Fibroblast of lung (primary cell): ENCODE results near the gene MYO5B. TPM values are rescaled to one million over a fixed set of nuclear protein-coding genes. Genes with fewer than 3 reads are reported as not detected.

Experiments
- DNase-seq, 2 donors: peaks; one replicate each; pipeline versions ENCODE4 v3.0.0 to v3.0.0-alpha.2; 2010; ENCODE audit warnings: low read depth in 2 of 2
- H2AFZ ChIP-seq: 2 replicates; pipeline ENCODE4 v1.5.1; 2012; ENCODE audit warnings: low read length, control low read depth, inconsistent platforms
- H3K27ac ChIP-seq: 2 replicates; pipeline ENCODE4 v1.5.1; 2011; ENCODE audit warnings: low read length, control low read depth; ENCODE audit not compliant: insufficient read depth
- H3K27me3 ChIP-seq: 2 replicates; pipeline ENCODE4 v1.5.1; 2011; ENCODE audit warnings: mild to moderate bottlenecking, low read length; ENCODE audit not compliant: control insufficient read depth, insufficient read depth
- H3K36me3 ChIP-seq: 2 replicates; pipeline ENCODE4 v1.5.1; 2011; ENCODE audit warnings: low read length; ENCODE audit not compliant: control insufficient read depth, insufficient read depth
- H3K4me1 ChIP-seq: 2 replicates; pipeline ENCODE4 v1.5.1; 2011; ENCODE audit warnings: low read length; ENCODE audit not compliant: control insufficient read depth, insufficient read depth; ENCODE audit errors: extremely low read depth
- H3K4me2 ChIP-seq: 2 replicates; pipeline ENCODE4 v1.5.1; 2011; ENCODE audit warnings: low read length, control low read depth; ENCODE audit not compliant: insufficient read depth; ENCODE audit errors: extremely low read depth
- H3K4me3 ChIP-seq, 4 experiments: fragments of 200-600 bp in 1 of 4; sonication (generic) in 1 of 4; replicated peaks in 1 of 4; 2 replicates each; pipeline ENCODE4 v1.5.1; 2011 to 2016; ENCODE audit warnings: low read length in 4 of 4, low read depth in 3 of 4, mild to moderate bottlenecking in 3 of 4, control low read depth in 2 of 4, inconsistent platforms in 1 of 4, mixed read lengths in 1 of 4; ENCODE audit not compliant: insufficient read depth in 1 of 4; ENCODE audit errors: control extremely low read depth in 1 of 4
- H3K79me2 ChIP-seq: 2 replicates; pipeline ENCODE4 v1.5.1; 2012; ENCODE audit warnings: mild to moderate bottlenecking, low read length, inconsistent platforms; ENCODE audit not compliant: control insufficient read depth, insufficient read depth
- H3K9ac ChIP-seq: 2 replicates; pipeline ENCODE4 v1.5.1; 2011; ENCODE audit warnings: mild to moderate bottlenecking, low read length, control low read depth; ENCODE audit not compliant: insufficient read depth
- H3K9me3 ChIP-seq: 2 replicates; pipeline ENCODE4 v1.5.1; 2012; ENCODE audit warnings: low read depth, low read length; ENCODE audit not compliant: control insufficient read depth, insufficient read depth
- H4K20me1 ChIP-seq: 2 replicates; pipeline ENCODE4 v1.5.1; 2011; ENCODE audit warnings: low read length; ENCODE audit not compliant: control insufficient read depth, insufficient read depth; ENCODE audit errors: extremely low read depth
- EZH2 ChIP-seq: IDR thresholded peaks from 2 replicates; pipeline ENCODE4 v1.5.1; 2012; ENCODE audit warnings: low read length, control low read depth, mild to moderate bottlenecking; ENCODE audit errors: missing control alignments
- polyA plus RNA-seq, 2 donors: library from polyadenylated mRNA; depleted of rRNA in 1 of 2; stranded (reverse) in 1 of 2; unstranded in 1 of 2; fragments of >200 nt; gene quantifications; 2 replicates each; pipeline ENCODE4 v1.2.1, GENCODE V29; 2011 to 2012; ENCODE audit warnings: missing spikeins in 1 of 2
- total RNA-seq: library from RNA; depleted of rRNA; stranded (reverse); fragments of >200 nt; gene quantifications from 2 replicates; pipeline ENCODE4 v1.2.1, GENCODE V29; 2014
- TF ChIP-seq, protein P1 (sequence below), 2 donors: IDR thresholded peaks in 1 of 2; conservative IDR thresholded peaks in 1 of 2; 1 replicate in 1 of 2; 2 replicates in 1 of 2; pipeline ENCODE4 v1.5.1; 2011 to 2012; ENCODE audit warnings: low read length in 2 of 2, control low read depth in 1 of 2, inconsistent platforms in 1 of 2, low read depth in 1 of 2, mild to moderate bottlenecking in 1 of 2

MYO5B gene
- total and polyA plus RNA-seq, 2 donors (not counting 1 experiment from before 2014, with no cell fraction given), result under 0.01 to 0.06 TPM

DNA sequence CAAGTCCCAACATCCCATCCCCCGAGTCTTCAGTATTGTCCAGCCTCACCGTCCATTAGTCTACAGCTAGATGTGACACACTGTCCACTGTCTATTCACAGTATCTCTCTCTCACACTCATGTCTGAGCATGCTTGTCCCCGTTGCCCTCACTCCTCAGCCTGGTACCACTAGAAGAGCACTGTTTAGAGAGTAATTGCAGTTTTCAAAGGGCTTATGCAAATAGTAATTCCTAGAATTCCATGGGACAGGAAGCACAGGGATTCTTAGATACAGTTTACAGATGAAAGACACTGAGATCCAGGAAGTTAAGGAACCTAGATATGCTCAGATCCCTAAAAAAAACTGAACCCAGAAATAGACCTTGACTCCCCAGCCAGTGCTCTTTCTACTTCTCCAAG is 125.5 kb downstream of the MYO5B start:
- Histone ChIP-seq H3K9ac (no peak overlapping the region), H3K27me3 (no peaks in the 10 kb centered on the region), H3K4me3 (no peak overlapping the region), H3K36me3 (no peaks in the 10 kb centered on the region), H4K20me1 (no peaks in the 10 kb centered on the region), H3K4me2 (no peak overlapping the region), H3K79me2 (no peaks in the 10 kb centered on the region), H3K4me1 (no peaks in the 10 kb centered on the region), H2AFZ (no peak overlapping the region), H3K27ac (no peak overlapping the region), H3K9me3 (no peaks in the 10 kb centered on the region)
- no peak for DNase-seq
- TF ChIP-seq, protein P1, sequence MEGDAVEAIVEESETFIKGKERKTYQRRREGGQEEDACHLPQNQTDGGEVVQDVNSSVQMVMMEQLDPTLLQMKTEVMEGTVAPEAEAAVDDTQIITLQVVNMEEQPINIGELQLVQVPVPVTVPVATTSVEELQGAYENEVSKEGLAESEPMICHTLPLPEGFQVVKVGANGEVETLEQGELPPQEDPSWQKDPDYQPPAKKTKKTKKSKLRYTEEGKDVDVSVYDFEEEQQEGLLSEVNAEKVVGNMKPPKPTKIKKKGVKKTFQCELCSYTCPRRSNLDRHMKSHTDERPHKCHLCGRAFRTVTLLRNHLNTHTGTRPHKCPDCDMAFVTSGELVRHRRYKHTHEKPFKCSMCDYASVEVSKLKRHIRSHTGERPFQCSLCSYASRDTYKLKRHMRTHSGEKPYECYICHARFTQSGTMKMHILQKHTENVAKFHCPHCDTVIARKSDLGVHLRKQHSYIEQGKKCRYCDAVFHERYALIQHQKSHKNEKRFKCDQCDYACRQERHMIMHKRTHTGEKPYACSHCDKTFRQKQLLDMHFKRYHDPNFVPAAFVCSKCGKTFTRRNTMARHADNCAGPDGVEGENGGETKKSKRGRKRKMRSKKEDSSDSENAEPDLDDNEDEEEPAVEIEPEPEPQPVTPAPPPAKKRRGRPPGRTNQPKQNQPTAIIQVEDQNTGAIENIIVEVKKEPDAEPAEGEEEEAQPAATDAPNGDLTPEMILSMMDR (conservative IDR thresholded peaks at IDR 0.05 in 1 of 2, IDR thresholded peaks at IDR 0.05 in 1 of 2; ENCODE audit: low read depth in 1 of 2, low read length in 2 of 2), result no peak
- no peak for TF ChIP-seq EZH2

DNA sequence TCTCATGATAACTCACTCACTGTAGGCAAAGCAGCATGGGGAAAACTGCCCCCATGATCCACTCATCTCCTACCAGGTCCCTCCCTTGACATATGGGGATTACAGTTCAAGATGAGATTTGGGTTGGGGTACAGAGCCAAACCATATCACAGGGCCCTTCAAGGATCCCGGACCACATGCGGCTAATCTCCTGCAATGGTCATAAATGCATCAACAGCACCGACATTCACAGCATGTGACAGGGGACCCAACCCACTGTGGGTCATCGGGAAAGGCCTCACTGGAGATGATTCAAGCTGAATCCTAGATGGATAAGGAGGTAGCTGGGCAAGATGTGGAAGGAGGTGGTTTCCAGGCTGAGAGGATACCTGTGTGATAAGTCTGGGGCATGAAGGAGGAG is 129.4 kb downstream of the MYO5B start:
- no peak overlapping the region for H3K27ac ChIP-seq
- no peaks in the 10 kb centered on the region for H3K79me2 ChIP-seq
- DNase-seq, result no peak
- no peak overlapping the region for H3K9ac ChIP-seq
- H3K36me3 ChIP-seq, result no peaks in the 10 kb centered on the region
- H3K4me1 ChIP-seq, result no peaks in the 10 kb centered on the region
- H4K20me1 ChIP-seq, result no peaks in the 10 kb centered on the region
- H3K9me3 ChIP-seq, result no peaks in the 10 kb centered on the region
- no peak overlapping the region for H3K4me2 ChIP-seq
- H3K4me3 ChIP-seq, result no peak overlapping the region
- TF ChIP-seq, protein P1 (conservative IDR thresholded peaks at IDR 0.05 in 1 of 2, IDR thresholded peaks at IDR 0.05 in 1 of 2; ENCODE audit: low read depth in 1 of 2, low read length in 2 of 2), result no peak
- TF ChIP-seq EZH2, result no peak
- no peak overlapping the region for H2AFZ ChIP-seq
- H3K27me3 ChIP-seq, result no peaks in the 10 kb centered on the region

DNA sequence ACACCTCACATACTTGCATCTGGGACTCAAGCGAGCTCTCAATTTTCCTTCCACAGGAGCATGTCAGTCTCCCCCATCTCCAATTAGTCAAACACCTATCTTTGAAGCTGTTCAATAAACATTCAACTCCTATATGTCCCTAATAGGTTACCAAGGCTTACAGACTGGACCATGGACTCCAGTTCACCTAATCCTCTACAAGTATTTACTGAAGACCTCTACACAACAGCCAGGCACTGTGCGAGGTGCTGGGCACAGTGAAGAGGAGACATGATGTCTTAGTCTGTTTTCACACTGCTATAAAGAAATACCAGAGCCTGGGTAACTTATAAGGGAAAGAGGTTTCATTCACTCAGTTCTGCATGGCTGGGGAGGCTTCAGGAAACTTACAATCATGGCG is 129.9 kb downstream of the MYO5B start:
- Histone ChIP-seq H3K4me3 (no peak overlapping the region), H2AFZ (no peak overlapping the region), H3K36me3 (no peaks in the 10 kb centered on the region), H3K27me3 (no peaks in the 10 kb centered on the region), H4K20me1 (no peaks in the 10 kb centered on the region), H3K79me2 (no peaks in the 10 kb centered on the region), H3K4me2 (no peak overlapping the region), H3K4me1 (no peaks in the 10 kb centered on the region), H3K9ac (no peak overlapping the region), H3K9me3 (no peaks in the 10 kb centered on the region), H3K27ac (no peak overlapping the region)
- no peak for DNase-seq
- TF ChIP-seq, protein P1 (conservative IDR thresholded peaks at IDR 0.05 in 1 of 2, IDR thresholded peaks at IDR 0.05 in 1 of 2; ENCODE audit: low read depth in 1 of 2, low read length in 2 of 2), result no peak
- no peak for TF ChIP-seq EZH2
